ENCODE measurements around the gene PLA2G6. TPM values are rescaled to one million over a fixed set of nuclear protein-coding genes. Genes with fewer than 3 reads are reported as not detected.

PLA2G6 gene
- total and polyA plus RNA-seq, 2 of the 8 experiments (the other 6 are each of a cell fraction or from before 2014, with no cell fraction given) = 13.2 to 21.0 TPM

GRCh38 chr22:38080850-38081635 is 100.6 kb downstream of the PLA2G6 start (continued):
- TF ChIP-seq CREB1 (IDR thresholded peaks at IDR 0.05) (peak; percentile 73), ATF3 (IDR thresholded peaks at IDR 0.05; ENCODE audit: insufficient read depth, low read depth, low read length) (no peak), JUN (IDR thresholded peaks at IDR 0.05; ENCODE audit: low read depth, low read length) (no peak), RNF2 (IDR thresholded peaks at IDR 0.05; ENCODE audit: borderline replicate concordance, low read depth, low read length, missing control alignments, poor library complexity, severe bottlenecking) (no peak), GABPA (IDR thresholded peaks at IDR 0.05; ENCODE audit: borderline replicate concordance, insufficient read depth, low read length) (no peak), E2F6 (IDR thresholded peaks at IDR 0.05) (peak; percentile 96), SP4 (IDR thresholded peaks at IDR 0.05; ENCODE audit: low read length) (no peak), ZNF274 (IDR thresholded peaks at IDR 0.05; ENCODE audit: borderline replicate concordance, extremely low read depth, low read length) (no peak), BACH1 (IDR thresholded peaks at IDR 0.05; ENCODE audit: low read length) (no peak), CEBPB (IDR thresholded peaks at IDR 0.05; ENCODE audit: low read depth, low read length) (no peak), SUZ12 (IDR thresholded peaks at IDR 0.05; ENCODE audit: low read length) (peak; percentile 64), CHD1 (IDR thresholded peaks at IDR 0.05; ENCODE audit: low read depth, low read length) (no peak), NRF1 (IDR thresholded peaks at IDR 0.05; ENCODE audit: low read depth, low read length) (peak; percentile 42), SP2 (IDR thresholded peaks at IDR 0.05; ENCODE audit: low read length) (no peak), JUND (IDR thresholded peaks at IDR 0.05; ENCODE audit: low read length) (no peak), HDAC6 (IDR thresholded peaks at IDR 0.05; ENCODE audit: low read depth, low read length) (no peak), TBP (IDR thresholded peaks at IDR 0.05; ENCODE audit: low read depth, low read length) (no peak), CHD2 (IDR thresholded peaks at IDR 0.05; ENCODE audit: low read length) (no peak), MAX (IDR thresholded peaks at IDR 0.05) (peak; percentile 98), BCL11A (IDR thresholded peaks at IDR 0.05; ENCODE audit: low read depth in 2 of 2, low read length in 2 of 2) (no peak), TEAD4 (IDR thresholded peaks at IDR 0.05; ENCODE audit: low read depth, low read length) (no peak), POU5F1 (IDR thresholded peaks at IDR 0.05; ENCODE audit: low read depth, low read length) (no peak), PHF8 (conservative IDR thresholded peaks at IDR 0.05; ENCODE audit: low read depth, low read length) (no peak; the same call in 1 of the 2 replicates), MAFK (IDR thresholded peaks at IDR 0.05; ENCODE audit: low read depth, low read length) (no peak)
